ENCODE results near the gene MYOF. TPM values are rescaled to one million over a fixed set of nuclear protein-coding genes. Genes with fewer than 3 reads are reported as not detected.
"Not testable (repeated sequence)": the region's sequence is repeated elsewhere in the genome, so short reads cannot be mapped to it uniquely, and the experiment has no call there.

The MYOF gene
- total RNA-seq, 2 experiments from 2014 or later, result 39.2 to 43.4 TPM

- ChIA-PET POLR2A (no interaction called here), CTCF (no interaction called here)
These were observed 139.8 kb downstream of the MYOF start for GRCh38 chr10:93342366-93342765.

- POLR2A ChIA-PET, result no interaction called here
- CTCF ChIA-PET, result no interaction called here
These were observed 144.8 kb downstream of the MYOF start for GRCh38 chr10:93337309-93337721.

- POLR2A ChIA-PET, result no interaction called here
- CTCF ChIA-PET, result no interaction called here
These were observed 145.5 kb downstream of the MYOF start for GRCh38 chr10:93336678-93337077.

- ChIA-PET POLR2A (no interaction called here), CTCF (no interaction called here)
These were observed 146.0 kb downstream of the MYOF start for GRCh38 chr10:93336110-93336509.

- CTCF ChIA-PET, result no interaction called here
These were observed 147.2 kb downstream of the MYOF start for GRCh38 chr10:93334901-93335327.

GRCh38 chr10:93334181-93334580, 148.0 kb downstream of the MYOF start:
- ChIA-PET CTCF (no interaction called here), POLR2A (no interaction called here)

More at GRCh38 chr10:93334901-93335327, 147.2 kb downstream of the MYOF start:
- POLR2A ChIA-PET, result no interaction called here

GRCh38 chr10:93333278-93333978, 148.7 kb downstream of the MYOF start:
- ChIA-PET POLR2A (no interaction called here), CTCF (no interaction called here)

- CTCF ChIA-PET, result no interaction called here
- POLR2A ChIA-PET, result no interaction called here
These were observed 151.3 kb downstream of the MYOF start for GRCh38 chr10:93330824-93331223.

GRCh38 chr10:93319896-93320295, 162.2 kb downstream of the MYOF start:
- POLR2A ChIA-PET, result interaction anchor here (0.5 kb wide), 1 partner anchor 292 kb away, joined by 3 read pairs; no protein-coding TSS in a partner anchor

GRCh38 chr10:93319096-93319495, 163.0 kb downstream of the MYOF start:
- CTCF ChIA-PET, result no interaction called here

More at GRCh38 chr10:93319896-93320295, 162.2 kb downstream of the MYOF start:
- CTCF ChIA-PET, result no interaction called here

GRCh38 chr10:93315246-93315645, 166.9 kb downstream of the MYOF start:
- ChIA-PET CTCF (no interaction called here), POLR2A (no interaction called here)

More at GRCh38 chr10:93319096-93319495, 163.0 kb downstream of the MYOF start:
- POLR2A ChIA-PET, result no interaction called here

- CTCF ChIA-PET, POLR2A ChIA-PET: not testable (repeated sequence)
These were observed 167.5 kb downstream of the MYOF start for GRCh38 chr10:93314656-93315055.

GRCh38 chr10:93313798-93314197, 168.3 kb downstream of the MYOF start:
- ChIA-PET POLR2A (no interaction called here), CTCF (no interaction called here)

- ChIA-PET CTCF (no interaction called here), POLR2A (no interaction called here)
These were observed 173.1 kb downstream of the MYOF start for GRCh38 chr10:93309062-93309461.

- ChIA-PET CTCF (no interaction called here), POLR2A (no interaction called here)
These were observed 177.0 kb downstream of the MYOF start for GRCh38 chr10:93305122-93305521.

GRCh38 chr10:93300981-93301380, 181.2 kb downstream of the MYOF start:
- CTCF ChIA-PET, result no interaction called here
- POLR2A ChIA-PET, result no interaction called here

- CTCF ChIA-PET, result no interaction called here
These were observed 181.7 kb downstream of the MYOF start for GRCh38 chr10:93300288-93300917.

GRCh38 chr10:93299606-93300287, 182.4 kb downstream of the MYOF start:
- POLR2A ChIA-PET, result no interaction called here
- CTCF ChIA-PET, result no interaction called here

More at GRCh38 chr10:93300288-93300917, 181.7 kb downstream of the MYOF start:
- POLR2A ChIA-PET, result no interaction called here

- ChIA-PET POLR2A (no interaction called here), CTCF (no interaction called here)
These were observed 182.9 kb downstream of the MYOF start for GRCh38 chr10:93299195-93299594.

- POLR2A ChIA-PET, result no interaction called here
- CTCF ChIA-PET, result interaction anchor here (0.7 kb wide), 1 partner anchor 173 kb away, joined by 3 read pairs; no protein-coding TSS in a partner anchor
These were observed 186.0 kb downstream of the MYOF start for GRCh38 chr10:93296151-93296550.

- ChIA-PET POLR2A (no interaction called here), CTCF (no interaction called here)
These were observed 188.1 kb downstream of the MYOF start for GRCh38 chr10:93293999-93294398.

Data from activated CD8-positive, alpha-beta memory T cell treated with anti-CD3 and anti-CD28 coated beads for 36 hours (primary cell).